OCI-LY3 (cell line): Measurements from ENCODE around the gene LETM1.

Source experiments
- CTCF ChIP-seq: fragments of 200-600, 300-600 bp; sonication (generic); IDR thresholded peaks from 2 replicates; pipeline ENCODE4 v1.5.1; 2014; ENCODE audit warnings: antibody characterized with exemption, low read length, low read depth
- EZH2phosphoT487 ChIP-seq: fragments of 200-600 bp; shearing (Covaris generic); IDR thresholded peaks from 2 replicates; pipeline ENCODE4 v1.6.1; 2018; ENCODE audit warnings: antibody characterized with exemption, mixed run types, low read depth

GRCh38 chr4:1869530-1870327, 13.8 kb upstream of the LETM1 start:
- TF ChIP-seq CTCF (no peak), EZH2phosphoT487 (no peak)
